HCT116 (cell line): ENCODE measurements around the gene FGF18. TPM values are rescaled to one million over a fixed set of nuclear protein-coding genes. Genes with fewer than 3 reads are reported as not detected.

ENCODE experiments used
- ATAC-seq: fragments of 200-7000 bp; cut with Tn5 transposase; 2 replicates; pipeline ENCODE4 v1.9.1; 2020; ENCODE audit warnings: mild to moderate bottlenecking, moderate library complexity
- BruUV-seq: library from RNA; stranded (reverse); fragments of 400-500 nt; replicated peaks from 2 replicates; lab custom pipeline; 2021; lab: Mats Ljungman, UMichigan
- CTCF ChIA-PET: fragments of 300-600 bp; sonication (Branson Sonifier 250); formaldehyde crosslinking; loops from one replicate; lab custom pipeline; 2021; ENCODE audit warnings: antibody characterized with exemption; lab: Charles Lee
- POLR2A ChIA-PET: fragments of 300-600, 350-600 bp; sonication (Branson Sonifier 250); formaldehyde crosslinking; loops from one replicate; lab custom pipeline; 2021; ENCODE audit warnings: antibody characterized with exemption; lab: Charles Lee
- RAD21 ChIA-PET, 2 experiments: fragments of 300-600 bp; sonication (Branson Sonifier 250); formaldehyde crosslinking; loops; one replicate each; lab custom pipeline; 2023; ENCODE audit warnings: low total read pairs in 2 of 2; ENCODE audit not compliant: uncharacterized antibody in 2 of 2, unreplicated experiment in 2 of 2, low non-redundant PET in 1 of 2; lab: Charles Lee
- DNase-seq: peaks from one replicate; pipeline ENCODE4 v3.0.0-alpha.2; 2010; ENCODE audit warnings: low read depth, low spot score
- H2AFZ ChIP-seq: fragments of 200-600 bp; shearing (Covaris generic), sonication (generic); 2 replicates; pipeline ENCODE4 v1.6.1; 2017; ENCODE audit warnings: low read depth, mixed run types, mixed read lengths, antibody characterized with exemption, low read length; ENCODE audit not compliant: poor library complexity, severe bottlenecking
- H3K27ac ChIP-seq: 2 replicates; pipeline ENCODE4 v1.5.1; 2012; ENCODE audit warnings: low read depth, low read length
- H3K27me3 ChIP-seq: fragments of 200-600 bp; sonication (generic); 2 replicates; pipeline ENCODE4 v1.6.1; 2016; ENCODE audit warnings: mixed run types, low read length, mixed read lengths; ENCODE audit not compliant: insufficient read depth
- H3K36me3 ChIP-seq, 2 experiments: fragments of 200-500 bp in 1 of 2; fragments of 200-600 bp in 1 of 2; sonication (Bioruptor generic) in 1 of 2; sonication (generic) in 1 of 2; 2 replicates each; pipeline versions ENCODE4 v1.5.1 to v1.6.1; 2014 to 2016; ENCODE audit warnings: low read length in 2 of 2, inconsistent platforms in 1 of 2, mixed read lengths in 1 of 2, mixed run types in 1 of 2; ENCODE audit not compliant: insufficient read depth in 2 of 2, control insufficient read depth in 1 of 2
- H3K4me1 ChIP-seq, 2 experiments: fragments of 200-600 bp in 1 of 2; sonication (generic) in 1 of 2; 2 replicates each; pipeline versions ENCODE4 v1.5.1 to v1.6.1; 2012 to 2017; ENCODE audit warnings: low read length in 2 of 2, inconsistent platforms in 1 of 2, mild to moderate bottlenecking in 1 of 2, mixed read lengths in 1 of 2, mixed run types in 1 of 2, moderate library complexity in 1 of 2; ENCODE audit not compliant: insufficient read depth in 2 of 2, control insufficient read depth in 1 of 2
- H3K4me2 ChIP-seq: fragments of 200-600 bp; sonication (generic); 2 replicates; pipeline ENCODE4 v1.6.1; 2017; ENCODE audit warnings: mixed run types, low read length, mixed read lengths
- H3K4me3 ChIP-seq, 2 experiments: fragments of 200-600 bp in 1 of 2; sonication (generic) in 1 of 2; replicated peaks in 1 of 2; 2 replicates each; pipeline ENCODE4 v1.5.1; 2011 to 2016; ENCODE audit warnings: low read length in 2 of 2, control low read depth in 1 of 2, low read depth in 1 of 2, mild to moderate bottlenecking in 1 of 2, mixed read lengths in 1 of 2, mixed run types in 1 of 2
- H3K79me2 ChIP-seq: fragments of 200-600 bp; sonication (generic); 2 replicates; pipeline ENCODE4 v1.6.1; 2017; ENCODE audit warnings: mild to moderate bottlenecking, mixed run types, low read length, moderate library complexity, mixed read lengths; ENCODE audit not compliant: insufficient read depth
- H3K9ac ChIP-seq: fragments of 200-600 bp; sonication (generic); 2 replicates; pipeline ENCODE4 v1.6.1; 2016; ENCODE audit warnings: low read length, mixed read lengths
- H3K9me2 ChIP-seq: fragments of 200-600 bp; sonication (generic), shearing (Covaris generic); 2 replicates; pipeline ENCODE4 v1.6.1; 2017; ENCODE audit warnings: mixed run types, mild to moderate bottlenecking, moderate library complexity; ENCODE audit not compliant: insufficient read depth
- H3K9me3 ChIP-seq, 2 experiments: fragments of 200-500 bp in 1 of 2; fragments of 200-600 bp in 1 of 2; sonication (Bioruptor generic) in 1 of 2; sonication (generic) in 1 of 2; 2 replicates each; pipeline ENCODE4 v1.6.1; 2014 to 2017; ENCODE audit warnings: low read length in 2 of 2, mixed read lengths in 2 of 2, inconsistent platforms in 1 of 2, low read depth in 1 of 2, mild to moderate bottlenecking in 1 of 2, mixed run types in 1 of 2, moderate library complexity in 1 of 2; ENCODE audit not compliant: control insufficient read depth in 1 of 2, insufficient read depth in 1 of 2
- H4K20me1 ChIP-seq: fragments of 200-600 bp; sonication (generic), shearing (Covaris generic); 2 replicates; pipeline ENCODE4 v1.6.1; 2017; ENCODE audit warnings: mixed run types, mild to moderate bottlenecking, moderate library complexity; ENCODE audit not compliant: insufficient read depth
- CBX3 ChIP-seq: IDR thresholded peaks from 2 replicates; pipeline ENCODE4 v1.6.1; 2012; ENCODE audit warnings: low read depth
- EGR1 ChIP-seq: IDR thresholded peaks from 2 replicates; pipeline ENCODE4 v1.6.1; 2012; ENCODE audit warnings: low read depth
- ELF1 ChIP-seq: IDR thresholded peaks from 2 replicates; pipeline ENCODE4 v1.6.1; 2012; ENCODE audit warnings: low read depth, borderline replicate concordance
- EZH2 ChIP-seq: fragments of 200-600 bp; sonication (generic); IDR thresholded peaks from 2 replicates; pipeline ENCODE4 v1.6.1; 2017; ENCODE audit warnings: antibody characterized with exemption, mixed run types
- EZH2phosphoT487 ChIP-seq: fragments of 200-600 bp; IDR thresholded peaks from 2 replicates; pipeline ENCODE4 v1.6.1; 2018; ENCODE audit warnings: antibody characterized with exemption, borderline replicate concordance
- FOSL1 ChIP-seq: IDR thresholded peaks from 2 replicates; pipeline ENCODE4 v1.6.1; 2012; ENCODE audit warnings: low read depth
- JUND ChIP-seq: IDR thresholded peaks from 2 replicates; pipeline ENCODE4 v1.6.1; 2012
- POLR2A ChIP-seq: IDR thresholded peaks from 2 replicates; pipeline ENCODE4 v1.7.0; 2011; ENCODE audit warnings: borderline replicate concordance; ENCODE audit not compliant: insufficient read depth, insufficient read length; ENCODE audit errors: extremely low read depth
- RAD21 ChIP-seq: IDR thresholded peaks from 2 replicates; pipeline ENCODE4 v1.6.1; 2012; ENCODE audit warnings: low read depth, mild to moderate bottlenecking
- SIN3A ChIP-seq: IDR thresholded peaks from 2 replicates; pipeline ENCODE4 v1.6.1; 2012; ENCODE audit warnings: low read depth
- SP1 ChIP-seq: IDR thresholded peaks from 2 replicates; pipeline ENCODE4 v1.6.1; 2012; ENCODE audit warnings: low read depth
- SRF ChIP-seq: IDR thresholded peaks from 2 replicates; pipeline ENCODE4 v1.6.1; 2012; ENCODE audit warnings: low read depth
- TCF7L2 ChIP-seq: IDR thresholded peaks from 2 replicates; pipeline ENCODE4 v1.7.0; 2011; ENCODE audit warnings: borderline replicate concordance, inconsistent platforms; ENCODE audit not compliant: insufficient read depth, insufficient read length; ENCODE audit errors: extremely low read depth
- YY1 ChIP-seq: IDR thresholded peaks from 2 replicates; pipeline ENCODE4 v1.6.1; 2011; ENCODE audit warnings: low read length, low read depth, moderate library complexity, mild to moderate bottlenecking; ENCODE audit not compliant: insufficient replicate concordance; ENCODE audit errors: extremely low read depth
- intact Hi-C: fragments of 100-400 bp; cut with micrococcal nuclease; formaldehyde crosslinking; loops from 2 replicates; pipeline ENCODE4 v1.10.0; 2022
- total RNA-seq: library from RNA; stranded (reverse); gene quantifications from one replicate; pipeline ENCODE4 v1.2.1, GENCODE V29; 2021; ENCODE audit not compliant: unreplicated experiment
- TF ChIP-seq, protein P1 (sequence below): IDR thresholded peaks from 2 replicates; pipeline ENCODE4 v1.6.1; 2012
- TF ChIP-seq, protein P2 (sequence below): IDR thresholded peaks from 2 replicates; pipeline ENCODE4 v1.6.1; 2012; ENCODE audit warnings: low read depth
- TF ChIP-seq, protein P3 (sequence below): IDR thresholded peaks from 2 replicates; pipeline ENCODE4 v1.6.1; 2011; ENCODE audit warnings: mild to moderate bottlenecking, low read length, moderate library complexity; ENCODE audit not compliant: insufficient replicate concordance; ENCODE audit errors: extremely low read depth

The FGF18 gene
- total RNA-seq, 1 experiment from 2014 or later = 0.96 TPM

DNA sequence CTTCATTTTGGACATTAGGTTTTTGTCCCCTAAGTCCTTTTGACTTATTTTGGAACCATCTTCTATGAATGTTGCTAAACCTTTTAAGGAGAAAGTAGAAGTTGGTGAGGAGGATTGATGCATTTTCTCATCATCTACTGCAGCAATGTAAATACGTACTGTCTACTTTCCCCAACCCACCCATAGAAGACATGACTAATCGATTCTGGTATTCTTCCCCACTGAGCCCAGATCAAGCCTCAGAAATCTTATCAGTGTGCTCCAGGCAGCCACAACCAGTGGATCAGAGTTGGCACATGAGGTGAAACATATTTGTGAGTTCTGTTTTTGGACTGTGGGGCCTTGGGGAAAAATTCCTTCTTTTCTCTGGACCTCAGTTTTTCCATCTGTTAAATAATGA, 57.7 kb downstream of the FGF18 start:
- RAD21 ChIA-PET = no interaction called here
- TF ChIP-seq SP1 (no peak), TCF7L2 (no peak), CBX3 (no peak), POLR2A (no peak), SIN3A (no peak), JUND (no peak), YY1 (no peak)
- TF ChIP-seq, protein P1, sequence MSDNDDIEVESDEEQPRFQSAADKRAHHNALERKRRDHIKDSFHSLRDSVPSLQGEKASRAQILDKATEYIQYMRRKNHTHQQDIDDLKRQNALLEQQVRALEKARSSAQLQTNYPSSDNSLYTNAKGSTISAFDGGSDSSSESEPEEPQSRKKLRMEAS = no peak

DNA sequence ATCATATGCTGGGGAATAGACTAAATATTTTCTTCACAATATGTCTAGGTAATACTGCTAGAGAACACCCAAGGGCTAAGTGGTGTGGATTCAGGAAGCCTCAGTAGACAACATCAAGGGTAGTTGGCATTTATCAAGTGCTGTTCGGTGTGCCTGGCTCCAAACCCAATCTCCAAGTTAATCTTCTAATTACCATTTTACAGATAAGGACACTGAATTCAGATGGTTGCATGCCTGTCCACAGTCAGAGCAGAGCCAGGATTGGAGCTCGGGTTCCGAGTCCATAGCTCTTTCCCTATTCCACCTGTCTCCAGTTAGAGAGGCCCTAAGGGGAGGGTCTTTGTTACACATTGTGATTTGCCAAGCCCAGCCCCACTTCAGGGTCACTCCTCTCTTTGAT, 58.2 kb downstream of the FGF18 start:
- Histone ChIP-seq H3K9me3 (no peaks in the 10 kb centered on the region), H4K20me1 (no peaks in the 10 kb centered on the region), H3K79me2 (no peaks in the 10 kb centered on the region), H3K9ac (no peak overlapping the region), H3K9me2 (no peaks in the 10 kb centered on the region), H3K4me2 (no peak overlapping the region), H3K27ac (no peak overlapping the region), H3K36me3 (no peaks in the 10 kb centered on the region), H3K4me3 (no peak overlapping the region), H3K4me1 (no peaks in the 10 kb centered on the region), H2AFZ (no peak overlapping the region), H3K27me3 (no peaks in the 10 kb centered on the region)
- DNase-seq (no peak), ATAC-seq (no peak)
- BruUV-seq = no TSS peak
- intact Hi-C loops = no loop called here
- RAD21 ChIA-PET = no interaction called here
- POLR2A ChIA-PET = no interaction called here
- CTCF ChIA-PET = no interaction called here
- no peak for TF ChIP-seq EZH2phosphoT487
- TF ChIP-seq SRF = no peak
- TF ChIP-seq, protein P2, sequence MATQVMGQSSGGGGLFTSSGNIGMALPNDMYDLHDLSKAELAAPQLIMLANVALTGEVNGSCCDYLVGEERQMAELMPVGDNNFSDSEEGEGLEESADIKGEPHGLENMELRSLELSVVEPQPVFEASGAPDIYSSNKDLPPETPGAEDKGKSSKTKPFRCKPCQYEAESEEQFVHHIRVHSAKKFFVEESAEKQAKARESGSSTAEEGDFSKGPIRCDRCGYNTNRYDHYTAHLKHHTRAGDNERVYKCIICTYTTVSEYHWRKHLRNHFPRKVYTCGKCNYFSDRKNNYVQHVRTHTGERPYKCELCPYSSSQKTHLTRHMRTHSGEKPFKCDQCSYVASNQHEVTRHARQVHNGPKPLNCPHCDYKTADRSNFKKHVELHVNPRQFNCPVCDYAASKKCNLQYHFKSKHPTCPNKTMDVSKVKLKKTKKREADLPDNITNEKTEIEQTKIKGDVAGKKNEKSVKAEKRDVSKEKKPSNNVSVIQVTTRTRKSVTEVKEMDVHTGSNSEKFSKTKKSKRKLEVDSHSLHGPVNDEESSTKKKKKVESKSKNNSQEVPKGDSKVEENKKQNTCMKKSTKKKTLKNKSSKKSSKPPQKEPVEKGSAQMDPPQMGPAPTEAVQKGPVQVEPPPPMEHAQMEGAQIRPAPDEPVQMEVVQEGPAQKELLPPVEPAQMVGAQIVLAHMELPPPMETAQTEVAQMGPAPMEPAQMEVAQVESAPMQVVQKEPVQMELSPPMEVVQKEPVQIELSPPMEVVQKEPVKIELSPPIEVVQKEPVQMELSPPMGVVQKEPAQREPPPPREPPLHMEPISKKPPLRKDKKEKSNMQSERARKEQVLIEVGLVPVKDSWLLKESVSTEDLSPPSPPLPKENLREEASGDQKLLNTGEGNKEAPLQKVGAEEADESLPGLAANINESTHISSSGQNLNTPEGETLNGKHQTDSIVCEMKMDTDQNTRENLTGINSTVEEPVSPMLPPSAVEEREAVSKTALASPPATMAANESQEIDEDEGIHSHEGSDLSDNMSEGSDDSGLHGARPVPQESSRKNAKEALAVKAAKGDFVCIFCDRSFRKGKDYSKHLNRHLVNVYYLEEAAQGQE = no peak
- no peak for TF ChIP-seq JUND
- no peak for TF ChIP-seq SP1
- no peak for TF ChIP-seq EGR1
- no peak for TF ChIP-seq ELF1
- TF ChIP-seq YY1 = no peak
- no peak for TF ChIP-seq EZH2
- no peak for TF ChIP-seq SIN3A
- TF ChIP-seq RAD21 = no peak
- TF ChIP-seq, protein P3, sequence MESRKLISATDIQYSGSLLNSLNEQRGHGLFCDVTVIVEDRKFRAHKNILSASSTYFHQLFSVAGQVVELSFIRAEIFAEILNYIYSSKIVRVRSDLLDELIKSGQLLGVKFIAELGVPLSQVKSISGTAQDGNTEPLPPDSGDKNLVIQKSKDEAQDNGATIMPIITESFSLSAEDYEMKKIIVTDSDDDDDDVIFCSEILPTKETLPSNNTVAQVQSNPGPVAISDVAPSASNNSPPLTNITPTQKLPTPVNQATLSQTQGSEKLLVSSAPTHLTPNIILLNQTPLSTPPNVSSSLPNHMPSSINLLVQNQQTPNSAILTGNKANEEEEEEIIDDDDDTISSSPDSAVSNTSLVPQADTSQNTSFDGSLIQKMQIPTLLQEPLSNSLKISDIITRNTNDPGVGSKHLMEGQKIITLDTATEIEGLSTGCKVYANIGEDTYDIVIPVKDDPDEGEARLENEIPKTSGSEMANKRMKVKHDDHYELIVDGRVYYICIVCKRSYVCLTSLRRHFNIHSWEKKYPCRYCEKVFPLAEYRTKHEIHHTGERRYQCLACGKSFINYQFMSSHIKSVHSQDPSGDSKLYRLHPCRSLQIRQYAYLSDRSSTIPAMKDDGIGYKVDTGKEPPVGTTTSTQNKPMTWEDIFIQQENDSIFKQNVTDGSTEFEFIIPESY = no peak
- no peak for TF ChIP-seq FOSL1

More for the DNA sequence above, 57.7 kb downstream of the FGF18 start:
- Histone ChIP-seq H3K36me3 (no peaks in the 10 kb centered on the region), H3K79me2 (no peaks in the 10 kb centered on the region), H3K4me1 (no peaks in the 10 kb centered on the region), H3K9me2 (no peaks in the 10 kb centered on the region), H3K9me3 (no peaks in the 10 kb centered on the region), H4K20me1 (no peaks in the 10 kb centered on the region), H3K27me3 (no peaks in the 10 kb centered on the region), H3K27ac (no peak overlapping the region), H3K4me2 (no peak overlapping the region), H3K4me3 (no peak overlapping the region), H2AFZ (no peak overlapping the region), H3K9ac (no peak overlapping the region)
- no TSS peak for BruUV-seq
- intact Hi-C loops = no loop called here
- DNase-seq (no peak), ATAC-seq (no peak)
- POLR2A ChIA-PET = no interaction called here
- CTCF ChIA-PET = no interaction called here
